GM19372 (cell line): ENCODE measurements around the gene ANKRD40.
"Not testable (repeated sequence)": the region's sequence is repeated elsewhere in the genome, so short reads cannot be mapped to it uniquely, and the experiment has no call there.

Experiments
- ATAC-seq: cut with Tn5 transposase; IDR thresholded peaks from one replicate; pipeline ENCODE4 v1.9.1; 2021; ENCODE audit warnings: mild to moderate bottlenecking, low read depth, moderate library complexity; ENCODE audit not compliant: unreplicated experiment

ANKRD40 gene

DNA sequence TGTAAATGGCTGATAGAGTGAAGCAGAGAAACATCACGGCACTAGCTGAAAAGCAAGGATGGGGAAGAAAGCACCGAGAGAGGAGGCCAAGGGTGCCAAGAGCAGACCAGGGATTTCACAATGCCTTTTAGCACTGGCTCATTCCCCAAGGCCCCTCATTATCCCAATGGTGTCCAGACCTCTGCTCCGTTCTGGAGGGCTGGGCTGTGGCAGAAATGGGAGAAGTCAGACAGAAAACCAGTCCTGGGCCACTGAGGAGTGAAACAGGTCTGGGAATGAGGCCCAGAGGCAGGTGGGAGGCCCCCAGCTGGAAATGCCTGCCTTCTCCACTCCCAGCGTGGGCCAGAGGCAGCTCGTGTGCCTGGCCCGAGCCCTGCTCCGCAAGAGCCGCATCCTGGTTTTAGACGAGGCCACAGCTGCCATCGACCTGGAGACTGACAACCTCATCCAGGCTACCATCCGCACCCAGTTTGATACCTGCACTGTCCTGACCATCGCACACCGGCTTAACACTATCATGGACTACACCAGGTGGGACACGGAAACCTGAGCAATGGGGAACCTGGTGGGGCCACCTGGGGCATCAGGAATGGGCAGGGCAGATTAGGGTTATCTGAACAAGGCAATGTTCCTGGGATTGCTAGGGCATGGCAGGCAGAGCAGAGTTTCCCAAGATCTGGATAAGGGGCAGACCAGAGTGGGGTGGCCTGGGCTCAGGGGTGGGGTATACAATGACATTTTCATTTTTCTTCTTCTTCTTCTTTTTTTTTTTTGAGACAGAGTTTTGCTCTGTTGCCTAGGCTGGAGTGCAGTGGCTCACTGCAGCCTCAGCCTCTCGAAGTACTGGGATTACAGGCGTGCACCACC, 20.3 kb downstream of the ANKRD40 start:
- ATAC-seq: no peak

GRCh38 chr17:50686494-50687199, 21.1 kb downstream of the ANKRD40 start:
- ATAC-seq: no peak

GRCh38 chr17:50685691-50686493, 21.8 kb downstream of the ANKRD40 start:
- ATAC-seq: no peak

GRCh38 chr17:50685334-50685665, 22.4 kb downstream of the ANKRD40 start:
- ATAC-seq: no peak

DNA sequence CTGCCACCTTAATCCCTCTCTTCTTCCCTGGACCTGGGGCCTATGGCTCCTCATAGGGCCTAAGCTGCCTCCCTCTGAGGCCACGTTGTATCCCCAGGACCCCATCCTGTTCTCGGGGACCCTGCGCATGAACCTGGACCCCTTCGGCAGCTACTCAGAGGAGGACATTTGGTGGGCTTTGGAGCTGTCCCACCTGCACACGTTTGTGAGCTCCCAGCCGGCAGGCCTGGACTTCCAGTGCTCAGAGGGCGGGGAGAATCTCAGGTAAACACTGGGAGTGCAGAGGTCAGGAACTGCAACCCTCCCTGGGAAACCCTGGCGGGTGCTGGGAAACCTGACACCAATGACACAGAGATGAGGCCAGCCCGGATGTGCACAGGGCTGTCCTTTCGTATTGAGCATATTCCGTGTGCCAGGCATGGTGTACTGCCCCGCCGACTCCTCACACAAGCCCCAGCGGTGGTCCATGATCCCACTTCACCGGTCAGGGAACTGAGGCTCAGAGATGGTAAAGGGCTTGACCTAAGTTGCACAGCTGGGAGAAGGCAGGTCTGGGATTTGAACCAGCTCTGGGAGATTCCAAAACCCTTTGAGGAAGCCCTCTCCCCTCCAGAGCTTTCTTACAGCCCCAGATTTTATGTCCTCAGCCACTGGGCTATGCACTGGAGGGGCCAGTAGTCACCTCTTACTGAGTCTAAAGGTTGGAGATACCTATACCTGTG, 22.9 kb downstream of the ANKRD40 start:
- ATAC-seq: no peak

DNA sequence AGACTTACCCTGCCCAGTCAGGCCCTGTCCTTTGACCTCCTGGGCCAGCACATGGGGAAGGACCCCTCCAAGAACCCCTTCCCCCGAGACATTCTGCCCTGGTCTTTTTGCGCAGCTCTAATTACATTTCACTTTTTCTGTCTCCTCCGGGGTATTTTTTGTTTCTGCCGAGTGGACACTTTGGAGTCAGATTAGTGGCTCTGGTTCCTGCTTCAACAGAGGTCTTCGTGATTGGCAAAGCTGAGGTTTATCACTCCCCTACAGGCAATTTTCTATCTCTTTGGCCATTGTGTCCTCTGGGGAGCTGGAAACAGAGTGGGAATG, 23.5 kb downstream of the ANKRD40 start:
- ATAC-seq: no peak

DNA sequence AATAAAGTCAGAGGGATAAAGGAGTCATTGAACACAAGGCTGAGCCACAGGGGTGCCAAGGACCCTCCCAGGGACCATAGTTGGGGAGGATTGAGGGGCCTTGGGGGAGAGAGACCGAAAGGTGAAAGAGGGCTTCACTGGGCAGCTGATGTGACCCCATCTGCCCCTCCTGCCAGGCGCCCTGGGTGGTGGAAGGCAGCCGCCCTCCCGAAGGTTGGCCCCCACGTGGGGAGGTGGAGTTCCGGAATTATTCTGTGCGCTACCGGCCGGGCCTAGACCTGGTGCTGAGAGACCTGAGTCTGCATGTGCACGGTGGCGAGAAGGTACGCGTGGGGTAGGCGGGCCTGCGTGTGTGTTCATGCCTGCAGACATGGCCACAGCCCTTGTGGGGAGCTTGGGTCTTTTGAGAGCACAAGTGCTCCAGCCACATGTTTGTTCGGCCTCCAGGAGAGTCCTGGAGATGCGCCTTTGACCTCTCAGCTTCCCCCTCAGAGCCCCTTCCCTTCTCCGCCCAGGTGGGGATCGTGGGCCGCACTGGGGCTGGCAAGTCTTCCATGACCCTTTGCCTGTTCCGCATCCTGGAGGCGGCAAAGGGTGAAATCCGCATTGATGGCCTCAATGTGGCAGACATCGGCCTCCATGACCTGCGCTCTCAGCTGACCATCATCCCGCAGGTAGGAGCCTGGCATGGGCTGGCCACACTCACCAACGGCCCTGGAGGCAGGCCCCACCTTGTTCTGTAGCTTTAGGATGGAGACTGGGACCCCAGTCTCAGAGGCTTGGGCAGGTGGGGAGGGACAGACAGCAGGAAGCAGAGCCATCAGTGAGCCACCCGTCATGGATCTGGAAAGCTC, 24.1 kb downstream of the ANKRD40 start:
- no peak for ATAC-seq

DNA sequence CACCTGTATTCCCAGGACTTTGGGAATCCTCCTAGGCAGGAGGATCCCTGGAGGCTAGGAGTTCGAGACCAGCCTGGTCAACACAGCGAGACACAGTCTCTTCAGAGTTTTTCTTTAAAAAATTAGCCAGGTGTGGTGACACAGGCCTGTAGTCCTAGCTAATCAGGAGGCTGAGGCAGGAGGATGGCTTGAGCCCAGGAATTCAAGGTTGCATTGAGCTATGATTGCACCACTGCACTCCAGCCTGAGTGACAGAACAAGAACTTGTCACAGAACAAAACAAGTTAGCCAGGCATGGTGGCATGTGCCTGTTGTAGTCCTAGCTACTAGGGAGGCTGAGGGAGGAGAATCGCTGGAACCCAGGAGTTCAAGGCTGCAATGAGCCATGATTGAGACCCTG, 24.8 kb downstream of the ANKRD40 start:
- no peak for ATAC-seq

DNA sequence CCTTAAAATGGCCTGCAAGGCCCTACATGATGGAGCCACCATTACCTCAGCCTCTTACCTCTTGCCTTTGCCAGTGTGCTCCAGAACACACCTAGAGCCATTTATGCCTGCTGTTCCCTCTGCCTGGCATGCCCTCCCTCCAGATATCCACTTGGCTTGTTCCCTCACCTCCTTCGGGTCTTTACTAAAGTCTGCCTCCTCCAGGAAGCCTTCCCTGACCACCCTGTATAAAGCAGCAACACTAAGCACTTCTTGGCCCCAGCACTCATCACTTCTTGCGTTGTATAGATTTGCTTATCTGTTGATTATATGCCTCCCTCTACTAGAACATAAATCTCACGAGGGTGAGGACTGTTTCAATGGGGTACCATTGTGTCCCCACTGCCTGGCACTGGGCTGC, 25.3 kb downstream of the ANKRD40 start:
- no peak for ATAC-seq

DNA sequence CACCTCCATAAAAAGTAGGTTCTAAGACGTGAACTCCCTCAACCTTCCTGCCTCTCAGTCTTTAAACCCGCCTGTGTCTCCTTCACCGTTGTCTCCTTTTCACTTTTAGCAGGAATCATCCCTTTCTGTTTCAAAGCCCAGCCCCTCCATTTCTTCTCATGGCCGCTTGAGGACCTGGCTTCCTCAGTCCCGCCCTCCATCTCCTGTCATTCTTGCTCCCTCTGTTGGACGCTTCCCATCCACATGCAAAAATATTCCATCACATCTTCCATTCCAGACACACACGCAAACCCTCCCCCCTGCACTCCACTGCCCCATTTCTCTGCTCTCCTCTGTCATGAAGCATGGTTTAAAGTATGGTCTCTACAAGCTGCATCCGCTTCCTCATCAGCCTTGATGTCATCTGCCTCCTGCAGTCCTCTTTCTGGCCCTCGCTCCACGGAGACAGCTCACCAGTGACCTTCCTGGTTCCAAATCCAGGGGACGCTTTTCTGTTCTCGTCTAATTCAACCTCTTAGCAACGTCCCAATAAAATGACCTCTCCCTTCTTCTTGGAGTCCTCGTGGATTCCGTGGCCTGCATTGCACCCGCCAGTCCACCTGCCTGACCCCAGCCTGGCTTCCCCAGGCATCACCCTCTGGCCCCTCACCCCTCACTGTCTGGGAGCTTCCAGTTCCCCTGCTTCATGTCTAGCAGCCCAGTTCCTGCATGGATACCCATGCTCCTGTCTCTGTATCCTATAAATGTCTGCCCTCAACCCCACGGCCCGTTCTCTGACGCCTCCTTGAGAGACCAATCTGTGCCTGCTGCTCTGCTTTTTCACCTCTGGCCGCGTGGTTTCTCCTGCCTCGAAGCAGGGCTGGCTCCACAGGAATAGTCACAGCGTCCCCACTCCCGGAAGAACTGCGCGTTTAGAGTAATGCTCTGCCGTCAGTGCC, 26.2 kb downstream of the ANKRD40 start:
- ATAC-seq: no peak

DNA sequence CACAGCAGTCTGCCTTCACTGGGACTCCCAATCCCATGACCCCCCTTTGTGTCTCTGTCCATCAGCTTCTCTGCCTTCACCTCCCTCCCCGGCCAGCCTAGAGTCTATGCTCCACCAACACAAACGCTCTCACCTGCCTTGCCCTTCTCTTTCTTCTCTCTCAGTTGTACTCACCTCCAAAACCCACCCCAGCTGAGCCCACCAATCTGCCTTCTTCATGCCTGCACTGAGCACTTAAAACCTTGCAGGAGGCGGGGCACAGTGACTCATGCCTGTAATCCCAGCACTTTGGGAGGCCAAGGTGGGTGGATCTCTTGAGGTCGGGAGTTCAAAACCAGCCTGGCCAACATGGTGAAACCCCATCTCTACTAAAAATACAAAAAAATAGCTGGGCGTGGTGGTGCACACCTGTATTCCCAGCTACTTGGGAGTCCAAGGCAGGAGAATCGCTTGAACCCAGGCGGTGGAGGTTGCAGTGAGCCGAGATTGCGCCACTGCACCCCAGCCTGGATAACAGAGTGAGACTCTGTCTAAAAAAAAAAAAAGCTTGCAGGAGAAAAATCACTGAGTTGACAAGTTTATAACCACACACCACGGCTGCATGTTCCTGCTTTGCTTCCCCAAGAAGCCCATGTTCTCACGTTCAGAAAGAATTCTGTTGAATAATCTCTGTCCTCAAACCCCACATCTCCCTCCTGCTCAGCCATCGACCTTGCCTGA, 27.0 kb downstream of the ANKRD40 start:
- ATAC-seq: not testable (repeated sequence)

- no peak for ATAC-seq
Measured at GRCh38 chr17:50680126-50680525, 27.6 kb downstream of the ANKRD40 start.

DNA sequence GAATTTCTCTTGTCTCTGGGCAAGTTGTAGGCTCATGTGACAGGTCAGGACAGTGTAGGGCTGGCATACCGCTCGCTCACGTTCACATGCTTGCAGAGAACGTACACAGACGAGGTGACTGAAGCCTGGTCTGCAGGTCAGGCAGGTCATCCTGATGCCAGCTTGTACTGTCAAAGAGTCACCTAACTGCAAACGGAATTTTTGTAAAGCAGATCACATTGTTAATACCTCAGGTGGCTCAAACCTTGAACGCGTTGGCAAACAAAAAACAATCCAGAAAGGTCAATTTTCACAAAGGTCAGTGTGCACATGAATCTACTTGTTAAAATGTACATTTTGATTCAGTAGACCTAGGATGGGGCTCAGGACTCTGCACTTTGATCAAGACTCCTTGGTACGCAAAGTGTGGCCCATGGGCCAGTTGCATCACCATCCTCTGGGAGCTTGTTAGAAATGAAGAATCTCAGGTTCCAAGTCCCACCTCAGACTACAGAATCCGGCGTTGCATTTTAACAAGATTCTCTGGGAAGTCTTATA, 28.6 kb downstream of the ANKRD40 start:
- no peak for ATAC-seq

GRCh38 chr17:50677851-50678375, 29.8 kb downstream of the ANKRD40 start:
- no peak for ATAC-seq

GRCh38 chr17:50676065-50676975, 31.4 kb downstream of the ANKRD40 start:
- ATAC-seq: no peak

DNA sequence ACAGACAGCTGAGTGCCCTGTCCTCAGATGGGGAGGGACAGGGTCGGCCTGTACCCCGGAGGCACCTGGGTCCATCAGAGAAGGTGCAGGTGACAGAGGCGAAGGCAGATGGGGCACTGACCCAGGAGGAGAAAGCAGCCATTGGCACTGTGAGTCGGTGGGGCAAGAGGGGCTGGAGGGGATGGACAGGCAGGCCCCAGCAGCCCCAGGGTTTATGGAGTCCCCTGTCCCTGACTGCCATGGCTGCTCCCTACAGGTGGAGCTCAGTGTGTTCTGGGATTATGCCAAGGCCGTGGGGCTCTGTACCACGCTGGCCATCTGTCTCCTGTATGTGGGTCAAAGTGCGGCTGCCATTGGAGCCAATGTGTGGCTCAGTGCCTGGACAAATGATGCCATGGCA, 32.1 kb downstream of the ANKRD40 start:
- ATAC-seq: no peak

DNA sequence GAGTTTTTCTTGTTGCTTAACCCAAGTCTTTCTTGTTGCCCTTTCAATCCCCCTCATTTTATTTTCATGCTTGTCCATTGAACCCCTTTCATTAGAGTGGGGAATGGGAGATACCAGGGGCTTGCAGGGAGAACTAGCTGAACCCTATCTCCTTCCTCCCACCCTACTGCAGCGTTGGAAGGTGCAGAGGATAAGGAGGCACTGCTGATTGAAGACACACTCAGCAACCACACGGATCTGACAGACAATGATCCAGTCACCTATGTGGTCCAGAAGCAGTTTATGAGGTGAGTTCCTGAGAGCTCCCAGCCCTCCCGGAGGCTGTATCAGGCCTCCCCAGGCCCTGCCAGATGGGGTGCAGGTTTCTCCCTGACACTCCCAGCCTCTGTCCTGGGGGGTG, 32.5 kb downstream of the ANKRD40 start:
- no peak for ATAC-seq
